MG63 (cell line): ENCODE measurements around the gene NAT8L. TPM values are rescaled to one million over a fixed set of nuclear protein-coding genes. Genes with fewer than 3 reads are reported as not detected.

Experiments
- DNase-seq: peaks from one replicate; pipeline ENCODE4 v3.0.0-alpha.2; 2020
- H3K27me3 ChIP-seq: fragments of 250-450 bp; sonication (Bioruptor Pico); 2 replicates; pipeline ENCODE4 v1.5.1; 2020; ENCODE audit warnings: mild to moderate bottlenecking, moderate library complexity
- H3K36me3 ChIP-seq: fragments of 250-450 bp; sonication (Bioruptor Pico); 2 replicates; pipeline ENCODE4 v1.5.1; 2020; ENCODE audit warnings: mild to moderate bottlenecking, moderate library complexity
- H3K4me3 ChIP-seq: fragments of 250-450 bp; sonication (Bioruptor Pico); 2 replicates; pipeline ENCODE4 v1.5.1; 2020; ENCODE audit warnings: mild to moderate bottlenecking, moderate library complexity
- H3K9me3 ChIP-seq: fragments of 250-450 bp; sonication (Bioruptor Pico); 2 replicates; pipeline ENCODE4 v1.5.1; 2020; ENCODE audit warnings: mild to moderate bottlenecking, moderate library complexity
- total RNA-seq: library from RNA; depleted of rRNA; stranded (reverse); fragments of >200 nt; shearing (Covaris generic); gene quantifications from 2 replicates; pipeline ENCODE4 v1.2.3, GENCODE V29; 2014; ENCODE audit warnings: low replicate concordance

NAT8L gene
- total RNA-seq, 1 experiment from 2014 or later, result 4.3 TPM

GRCh38 chr4:2078584-2078983, 19.5 kb downstream of the NAT8L start:
- no peaks in the 10 kb centered on the region for H3K36me3 ChIP-seq
- H3K27me3 ChIP-seq, result no peaks in the 10 kb centered on the region
- DNase-seq, result no peak
- no peaks in the 10 kb centered on the region for H3K9me3 ChIP-seq
- no peak overlapping the region for H3K4me3 ChIP-seq

- H3K9me3 ChIP-seq, result no peaks in the 10 kb centered on the region
- no peaks in the 10 kb centered on the region for H3K36me3 ChIP-seq
- H3K27me3 ChIP-seq, result no peaks in the 10 kb centered on the region
- no peak for DNase-seq
- H3K4me3 ChIP-seq, result no peak overlapping the region
Measured at GRCh38 chr4:2079006-2079405, 19.9 kb downstream of the NAT8L start.

GRCh38 chr4:2079926-2080325, 20.8 kb downstream of the NAT8L start:
- Histone ChIP-seq H3K4me3 (no peak overlapping the region), H3K36me3 (no peaks in the 10 kb centered on the region), H3K27me3 (no peaks in the 10 kb centered on the region), H3K9me3 (no peaks in the 10 kb centered on the region)
- no peak for DNase-seq

- no peak overlapping the region for H3K4me3 ChIP-seq
- H3K9me3 ChIP-seq, result no peaks in the 10 kb centered on the region
- no peaks in the 10 kb centered on the region for H3K36me3 ChIP-seq
- no peak for DNase-seq
- H3K27me3 ChIP-seq, result no peaks in the 10 kb centered on the region
Measured at GRCh38 chr4:2080429-2081300, 21.5 kb downstream of the NAT8L start.

GRCh38 chr4:2081540-2081939, 22.4 kb downstream of the NAT8L start:
- no peaks in the 10 kb centered on the region for H3K36me3 ChIP-seq
- no peak for DNase-seq
- no peaks in the 10 kb centered on the region for H3K9me3 ChIP-seq
- no peak overlapping the region for H3K4me3 ChIP-seq
- no peaks in the 10 kb centered on the region for H3K27me3 ChIP-seq

- DNase-seq, result no peak
- H3K4me3 ChIP-seq, result no peak overlapping the region
- H3K9me3 ChIP-seq, result no peaks in the 10 kb centered on the region
- no peaks in the 10 kb centered on the region for H3K36me3 ChIP-seq
- H3K27me3 ChIP-seq, result no peaks in the 10 kb centered on the region
Measured at GRCh38 chr4:2082118-2082517, 23.0 kb downstream of the NAT8L start.

- Histone ChIP-seq H3K4me3 (no peak overlapping the region), H3K36me3 (no peaks in the 10 kb centered on the region), H3K9me3 (no peaks in the 10 kb centered on the region), H3K27me3 (no peaks in the 10 kb centered on the region)
- no peak for DNase-seq
Measured at GRCh38 chr4:2082627-2083026, 23.5 kb downstream of the NAT8L start.

- H3K4me3 ChIP-seq, result no peak overlapping the region
- H3K9me3 ChIP-seq, result no peaks in the 10 kb centered on the region
- no peaks in the 10 kb centered on the region for H3K27me3 ChIP-seq
- no peak for DNase-seq
- no peaks in the 10 kb centered on the region for H3K36me3 ChIP-seq
Measured at GRCh38 chr4:2083116-2083825, 24.1 kb downstream of the NAT8L start.

- H3K27me3 ChIP-seq, result no peaks in the 10 kb centered on the region
- no peak for DNase-seq
Measured at GRCh38 chr4:2083826-2084160, 24.7 kb downstream of the NAT8L start.

GRCh38 chr4:2084316-2084715, 25.2 kb downstream of the NAT8L start:
- H3K36me3 ChIP-seq, result no peaks in the 10 kb centered on the region
- no peaks in the 10 kb centered on the region for H3K9me3 ChIP-seq
- no peak overlapping the region for H3K4me3 ChIP-seq
- no peaks in the 10 kb centered on the region for H3K27me3 ChIP-seq
- DNase-seq, result peak; percentile 16

More at GRCh38 chr4:2083826-2084160, 24.7 kb downstream of the NAT8L start:
- Histone ChIP-seq H3K36me3 (no peaks in the 10 kb centered on the region), H3K9me3 (no peaks in the 10 kb centered on the region), H3K4me3 (no peak overlapping the region)

- no peaks in the 10 kb centered on the region for H3K36me3 ChIP-seq
- no peaks in the 10 kb centered on the region for H3K27me3 ChIP-seq
- no peaks in the 10 kb centered on the region for H3K9me3 ChIP-seq
- H3K4me3 ChIP-seq, result no peak overlapping the region
- no peak for DNase-seq
Measured at GRCh38 chr4:2085496-2085901, 26.4 kb downstream of the NAT8L start.

GRCh38 chr4:2087170-2087569, 28.0 kb downstream of the NAT8L start:
- Histone ChIP-seq H3K9me3 (no peaks in the 10 kb centered on the region), H3K27me3 (no peaks in the 10 kb centered on the region), H3K4me3 (no peak overlapping the region), H3K36me3 (no peaks in the 10 kb centered on the region)
- no peak for DNase-seq

GRCh38 chr4:2089222-2089621, 30.1 kb downstream of the NAT8L start:
- H3K4me3 ChIP-seq, result no peak overlapping the region
- no peaks in the 10 kb centered on the region for H3K9me3 ChIP-seq
- H3K27me3 ChIP-seq, result no peaks in the 10 kb centered on the region
- no peaks in the 10 kb centered on the region for H3K36me3 ChIP-seq
- DNase-seq, result no peak

- Histone ChIP-seq H3K9me3 (no peaks in the 10 kb centered on the region), H3K36me3 (no peaks in the 10 kb centered on the region), H3K27me3 (no peaks in the 10 kb centered on the region), H3K4me3 (no peak overlapping the region)
- DNase-seq, result no peak
Measured at GRCh38 chr4:2090642-2091041, 31.5 kb downstream of the NAT8L start.

GRCh38 chr4:2091990-2092668, 33.0 kb downstream of the NAT8L start:
- H3K9me3 ChIP-seq, result no peaks in the 10 kb centered on the region
- no peaks in the 10 kb centered on the region for H3K27me3 ChIP-seq
- no peaks in the 10 kb centered on the region for H3K36me3 ChIP-seq
- no peak overlapping the region for H3K4me3 ChIP-seq
- no peak for DNase-seq

- H3K9me3 ChIP-seq, result no peaks in the 10 kb centered on the region
- no peak for DNase-seq
- no peaks in the 10 kb centered on the region for H3K36me3 ChIP-seq
- no peaks in the 10 kb centered on the region for H3K27me3 ChIP-seq
- H3K4me3 ChIP-seq, result no peak overlapping the region
Measured at GRCh38 chr4:2092669-2093053, 33.5 kb downstream of the NAT8L start.

GRCh38 chr4:2093265-2093664, 34.1 kb downstream of the NAT8L start:
- DNase-seq, result no peak

More at GRCh38 chr4:2093265-2093664, 34.1 kb downstream of the NAT8L start:
- H3K27me3 ChIP-seq, result no peaks in the 10 kb centered on the region
- H3K9me3 ChIP-seq, result no peaks in the 10 kb centered on the region
- no peaks in the 10 kb centered on the region for H3K36me3 ChIP-seq
- no peak overlapping the region for H3K4me3 ChIP-seq
